Prostate gland (tissue), 2 donors: ENCODE data around the gene TAS1R3.

Experiments
- CTCF ChIP-seq, 4 experiments: fragments of 200-600 bp in 2 of 4; fragments of 450-650 bp in 2 of 4; sonication (generic) in 2 of 4; IDR thresholded peaks; 1 replicate in 3 of 4; 2 replicates in 1 of 4; pipeline ENCODE4 v1.5.1; 2016 to 2019; ENCODE audit warnings: antibody characterized with exemption in 4 of 4, mild to moderate bottlenecking in 2 of 4, moderate library complexity in 2 of 4
- POLR2A ChIP-seq: fragments of 450-650 bp; IDR thresholded peaks from one replicate; pipeline ENCODE4 v1.6.1; 2016; ENCODE audit warnings: antibody characterized with exemption, mild to moderate bottlenecking

GRCh38 chr1:1315435-1315954 lies 15.6 kb upstream of the TAS1R3 start:
- TF ChIP-seq CTCF (IDR thresholded peaks at IDR 0.05) = no peak
- TF ChIP-seq POLR2A = no peak
